ENCODE measurements around the gene TMIGD2. TPM values are rescaled to one million over a fixed set of nuclear protein-coding genes. Genes with fewer than 3 reads are reported as not detected.

Gene TMIGD2
- total RNA-seq, 2 donors from 2014 or later: not detected

- no peak for TF ChIP-seq CTCF (IDR thresholded peaks at IDR 0.05)
- no peak for TF ChIP-seq POLR2A (IDR thresholded peaks at IDR 0.05)
- Histone ChIP-seq H3K27ac (peak overlapping the region; percentile 74 to 99 (median 86)), H3K4me3 (no peak overlapping the region), H3K36me3 (replicated peaks in 1 of 2; ENCODE audit: insufficient read depth in 1 of 2, low read depth in 2 of 2) (no peaks in the 10 kb centered on the region), H3K9me3 (no peaks in the 10 kb centered on the region), H3K27me3 (no peaks in the 10 kb centered on the region), H3K4me1 (peaks cover 52% of the 10 kb centered on the region)
- intact Hi-C loops (cut with DNase I): no loop called here
- peak; percentile 3 for ATAC-seq
- 2 to 3% methylated on average over 6 to 10 of the region's 10 CpGs for WGBS, 2 donors
- no peak for DNase-seq
These were observed 40.1 kb upstream of the TMIGD2 start for GRCh38 chr19:4342314-4342614.

GRCh38 chr19:4338441-4339355 lies 36.5 kb upstream of the TMIGD2 start, which contains the start of gene STAP2:
Gene STAP2, minus strand, starts transcription at chr19:4338827. Its CDS starts 74 bp downstream, at chr19:4338753.
- peak within 1 kb of the TSS; percentile 57 to 90 (median 81) for H3K27ac ChIP-seq
- ATAC-seq: peak; percentile 21
- intact Hi-C loops (cut with DNase I): no loop called here

GRCh38 chr19:4337906-4338440 lies 35.8 kb upstream of the TMIGD2 start:
- Histone ChIP-seq H3K4me3 (peak overlapping the region; percentile 43 to 58), H3K4me1 (peaks cover 25% of the 10 kb centered on the region), H3K27me3 (no peaks in the 10 kb centered on the region), H3K9me3 (no peaks in the 10 kb centered on the region), H3K36me3 (replicated peaks in 1 of 2; ENCODE audit: insufficient read depth in 1 of 2, low read depth in 2 of 2) (no peaks in the 10 kb centered on the region), H3K27ac (peak overlapping the region; percentile 57 to 90 (median 81))
- ATAC-seq (no peak), DNase-seq (peak in 2 of 4 donors; percentile 56 to 61)
- 8 to 17% methylated on average over 12 to 14 of the region's 14 CpGs for WGBS, 2 donors
- intact Hi-C loops (cut with DNase I): no loop called here
- no peak for TF ChIP-seq CTCF (IDR thresholded peaks at IDR 0.05)
- peak in 1 of 3 donors; percentile 54 for TF ChIP-seq POLR2A (IDR thresholded peaks at IDR 0.05)

More at GRCh38 chr19:4338441-4339355, 36.5 kb upstream of the TMIGD2 start, which contains the start of gene STAP2:
- Histone ChIP-seq H3K4me1 (peaks cover 28% of the 10 kb centered on the region), H3K36me3 (replicated peaks in 1 of 2; ENCODE audit: insufficient read depth in 1 of 2, low read depth in 2 of 2) (no peaks in the 10 kb centered on the region), H3K27me3 (no peaks in the 10 kb centered on the region), H3K9me3 (no peaks in the 10 kb centered on the region), H3K4me3 (peak within 1 kb of the TSS; percentile 43 to 58)
- WGBS, 2 donors: 24 to 27% methylated on average over 22 to 27 of the region's 27 CpGs
- TF ChIP-seq POLR2A (IDR thresholded peaks at IDR 0.05) (peak in 2 of 3 donors; percentile 62 to 71), CTCF (IDR thresholded peaks at IDR 0.05) (no peak)
- DNase-seq: peak; percentile 76 to 86 (median 84)

DNA sequence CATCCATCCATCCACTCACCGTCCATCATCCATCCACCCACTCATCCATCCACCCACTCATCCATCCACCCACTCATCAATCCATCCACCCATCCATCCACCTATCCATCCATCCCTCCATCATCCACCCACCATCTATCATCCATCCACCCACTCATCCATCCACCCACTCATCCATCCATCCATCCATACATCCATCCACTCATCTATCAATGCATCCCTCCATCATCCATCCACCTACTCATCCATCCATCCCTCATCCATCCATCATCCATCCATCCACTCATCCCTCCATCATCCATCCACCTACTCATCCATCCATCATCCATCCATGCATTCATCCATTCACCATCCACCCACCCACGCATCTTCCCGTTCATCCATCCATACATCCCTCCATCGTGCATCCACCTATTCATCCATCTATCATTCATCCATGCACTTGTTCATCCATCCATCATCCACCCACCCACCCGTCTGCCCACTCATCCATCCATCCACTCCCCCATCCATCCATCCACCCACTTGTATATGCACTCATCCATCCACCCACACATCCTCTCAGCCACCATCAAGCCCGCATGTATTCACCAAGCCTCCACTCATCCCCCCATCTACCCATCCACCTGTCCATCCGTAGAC lies 32.9 kb upstream of the TMIGD2 start:
- H3K4me1 ChIP-seq: peaks cover 6% of the 10 kb centered on the region
- WGBS, 2 donors: 95 to 97% methylated on average over 7 of the region's 7 CpGs
- intact Hi-C loops (cut with DNase I): no loop called here
- H3K9me3 ChIP-seq: no peaks in the 10 kb centered on the region
- no peaks in the 10 kb centered on the region for H3K36me3 ChIP-seq (replicated peaks in 1 of 2; ENCODE audit: insufficient read depth in 1 of 2, low read depth in 2 of 2)
- DNase-seq (no peak), ATAC-seq (no peak)
- no peaks in the 10 kb centered on the region for H3K27me3 ChIP-seq
- no peak for TF ChIP-seq POLR2A (IDR thresholded peaks at IDR 0.05)
- no peak for TF ChIP-seq CTCF (IDR thresholded peaks at IDR 0.05)
- no peak overlapping the region for H3K4me3 ChIP-seq
- no peak overlapping the region for H3K27ac ChIP-seq

Measured in body of pancreas (tissue), 4 donors.